Left forelimb (tissue), 1 donor: Measurements from ENCODE around the gene ZBTB42.

Source experiments
- DNase-seq: peaks from one replicate; pipeline ENCODE4 v3.0.0-alpha.2; 2018; ENCODE audit warnings: low spot score

The ZBTB42 gene

DNA sequence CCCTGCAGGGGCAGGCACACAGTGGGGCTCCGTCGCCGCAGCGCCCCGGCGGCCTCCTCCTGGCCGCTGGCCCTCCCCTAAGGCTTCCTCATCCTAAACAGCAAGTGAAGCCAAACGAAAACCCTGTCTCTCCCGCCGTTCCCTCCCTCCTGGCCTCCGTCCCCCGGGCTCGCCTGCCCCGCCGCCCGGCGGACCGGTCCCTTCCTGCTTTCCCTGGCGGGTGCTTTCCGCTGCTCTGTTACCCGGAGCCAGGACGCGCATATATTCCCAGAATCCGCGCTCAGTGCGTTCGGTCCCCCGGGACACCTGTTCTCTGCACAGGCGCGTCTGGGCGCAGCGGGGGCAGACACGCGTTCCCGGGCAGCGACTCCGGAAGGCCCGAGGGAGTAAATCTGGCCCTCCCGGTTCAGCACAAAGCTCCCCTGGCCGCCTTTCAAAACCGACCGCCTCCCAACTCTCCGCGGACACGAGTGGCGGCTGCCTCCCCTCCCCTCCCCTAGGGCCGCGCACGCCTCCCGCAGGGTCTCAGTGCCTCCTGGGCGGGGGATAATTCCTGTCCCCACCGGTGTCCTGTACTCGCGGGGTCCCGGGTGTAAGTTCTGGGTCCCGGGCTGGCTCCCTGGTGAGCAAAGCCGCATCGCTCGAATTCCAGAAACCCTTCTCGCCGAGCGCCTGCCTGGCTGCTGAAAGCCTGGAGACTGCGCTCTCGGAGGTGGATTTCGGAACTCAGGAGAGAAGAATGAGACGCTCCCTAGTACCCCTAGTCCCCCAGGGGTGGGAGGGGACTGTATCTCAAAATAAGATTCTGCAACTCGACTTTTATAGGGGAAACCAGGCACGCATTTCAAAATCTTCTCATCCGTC, 42.8 kb downstream of the ZBTB42 start:
- no peak for DNase-seq

DNA sequence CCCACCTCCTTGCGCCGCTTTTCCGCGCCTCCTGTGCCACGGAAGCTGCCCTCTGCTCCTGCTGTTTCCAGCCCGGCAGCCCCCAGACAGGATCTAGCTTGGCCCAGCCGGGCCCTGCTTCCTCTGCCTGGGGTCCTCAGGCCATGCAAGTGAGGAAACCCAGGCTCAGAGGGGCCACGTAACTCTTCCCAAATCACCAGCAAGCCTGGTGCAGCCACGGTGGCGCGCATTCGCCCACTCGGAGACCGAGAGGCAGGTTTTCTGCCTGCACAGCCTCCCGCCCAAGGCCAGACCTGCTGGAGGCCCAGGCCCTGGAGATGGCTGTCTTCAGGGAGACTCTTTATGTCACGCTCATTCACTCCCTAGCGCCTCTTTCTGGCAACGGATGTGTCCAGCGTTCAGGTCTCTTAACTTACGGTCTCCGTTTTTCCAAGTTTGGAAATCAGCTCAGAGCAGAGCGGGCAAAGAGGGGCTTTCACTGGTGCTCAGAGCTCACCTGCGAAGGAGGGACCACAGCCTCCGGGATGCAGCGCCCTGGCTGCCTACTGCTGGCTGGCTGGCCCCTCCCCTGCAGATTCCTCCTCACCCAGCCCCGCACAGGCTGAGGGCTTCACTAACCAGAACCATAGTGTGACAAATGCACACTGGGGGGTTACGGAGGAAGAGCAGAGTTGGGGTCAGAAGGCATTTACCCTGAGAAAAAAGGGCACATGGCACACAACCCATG, 43.6 kb downstream of the ZBTB42 start:
- no peak for DNase-seq

GRCh38 chr14:104845033-104845666, 44.2 kb downstream of the ZBTB42 start:
- DNase-seq = no peak

- no peak for DNase-seq
These were observed 45.0 kb downstream of the ZBTB42 start for GRCh38 chr14:104845834-104846441.

DNA sequence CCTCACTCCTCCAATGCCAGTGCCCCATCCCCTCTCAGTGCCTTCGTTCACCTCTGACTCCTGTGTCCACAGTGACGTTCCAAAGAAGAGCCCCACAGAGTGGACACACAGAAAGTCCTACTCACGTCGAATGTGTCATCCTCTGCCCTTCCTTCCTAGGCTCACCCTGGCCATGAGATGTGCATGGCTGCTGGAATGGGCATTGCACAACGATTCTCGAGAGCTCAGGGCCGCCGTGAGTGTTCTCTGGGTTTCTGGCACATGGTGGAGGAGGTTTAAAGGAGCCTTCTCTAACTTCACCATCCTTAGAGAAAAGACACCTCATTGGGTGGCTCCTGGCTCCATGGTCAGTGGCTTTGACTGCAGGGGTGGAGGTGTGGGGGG, 51.4 kb downstream of the ZBTB42 start:
- DNase-seq = no peak
